ENCODE data around the gene NUMBL.
"Not testable (repeated sequence)": the region's sequence is repeated elsewhere in the genome, so short reads cannot be mapped to it uniquely, and the experiment has no call there.

The NUMBL gene

GRCh38 chr19:40629346-40629745 lies 61.1 kb downstream of the NUMBL start:
- no peak for DNase-seq (ENCODE audit: low spot score)

- no peak for DNase-seq (ENCODE audit: low spot score)
These were observed 62.8 kb downstream of the NUMBL start for GRCh38 chr19:40627486-40628279.

GRCh38 chr19:40626918-40627317 lies 63.5 kb downstream of the NUMBL start:
- no peak for DNase-seq (ENCODE audit: low spot score)

- no peak for DNase-seq (ENCODE audit: low spot score)
These were observed 64.9 kb downstream of the NUMBL start for GRCh38 chr19:40625406-40626120.

GRCh38 chr19:40624369-40625153 lies 65.9 kb downstream of the NUMBL start:
- DNase-seq (ENCODE audit: low spot score), result not testable (repeated sequence)

- DNase-seq (ENCODE audit: low spot score), result no peak
These were observed 66.8 kb downstream of the NUMBL start for GRCh38 chr19:40623403-40624251.

- no peak for DNase-seq (ENCODE audit: low spot score)
These were observed 67.7 kb downstream of the NUMBL start for GRCh38 chr19:40622773-40623075.

GRCh38 chr19:40621966-40622772 lies 68.3 kb downstream of the NUMBL start:
- no peak for DNase-seq (ENCODE audit: low spot score)

GRCh38 chr19:40621283-40621682 lies 69.2 kb downstream of the NUMBL start:
- DNase-seq (ENCODE audit: low spot score), result no peak

- no peak for DNase-seq (ENCODE audit: low spot score)
These were observed 70.3 kb downstream of the NUMBL start for GRCh38 chr19:40620161-40620485.

GRCh38 chr19:40619333-40620160 lies 70.9 kb downstream of the NUMBL start:
- no peak for DNase-seq (ENCODE audit: low spot score)

- no peak for DNase-seq (ENCODE audit: low spot score)
These were observed 72.5 kb downstream of the NUMBL start for GRCh38 chr19:40617961-40618360.

- DNase-seq (ENCODE audit: low spot score), result no peak
These were observed 73.5 kb downstream of the NUMBL start for GRCh38 chr19:40616941-40617340.

GRCh38 chr19:40616178-40616577 lies 74.3 kb downstream of the NUMBL start:
- no peak for DNase-seq (ENCODE audit: low spot score)
